ENCODE results near the gene ATF7. TPM values are rescaled to one million over a fixed set of nuclear protein-coding genes. Genes with fewer than 3 reads are reported as not detected.

Gene ATF7
- total RNA-seq (42.2 and 42.9 TPM in 2 replicates), polyA plus RNA-seq (15.6 and 15.7 TPM in 2 replicates), polyA minus RNA-seq (11.1 and 11.6 TPM in 2 replicates)
- total RNA-seq (2013), result 9.0 TPM

- Histone ChIP-seq H2AFZ (ENCODE audit: insufficient read depth, low read depth, low read length, poor library complexity, severe bottlenecking) (peak within 1 kb of the TSS; percentile 87), H3K9me3 (ENCODE audit: control extremely low read depth in 1 of 3, control insufficient read depth in 2 of 3, insufficient read depth in 1 of 3, low read length in 2 of 3) (no peaks in the 10 kb centered on the region), H3K4me2 (replicated peaks; ENCODE audit: low read depth, low read length, poor library complexity, severe bottlenecking) (peak within 1 kb of the TSS; percentile 83), H3K27me3 (replicated peaks in 1 of 4; ENCODE audit: control extremely low read depth in 1 of 4, control insufficient read depth in 3 of 4, insufficient read depth in 4 of 4, low read length in 3 of 4) (no peaks in the 10 kb centered on the region), H3K4me1 (ENCODE audit: control insufficient read depth in 2 of 2, insufficient read depth in 2 of 2, low read length in 2 of 2) (peaks cover 24 to 29% of the 10 kb centered on the region in 2 donors), H3K4me3 (ENCODE audit: control extremely low read depth in 1 of 5, extremely low read depth in 1 of 5, insufficient read depth in 1 of 5, low read depth in 2 of 5, low read length in 4 of 5) (peak within 1 kb of the TSS; percentile 60 to 91 (median 74)), H3K79me2 (ENCODE audit: control insufficient read depth, insufficient read depth, low read length) (peaks cover 44% of the 10 kb centered on the region), H4K20me1 (ENCODE audit: control insufficient read depth, insufficient read depth, low read length, poor library complexity, severe bottlenecking) (no peaks in the 10 kb centered on the region), H3K36me3 (replicated peaks in 1 of 2; ENCODE audit: control extremely low read depth in 1 of 2, control insufficient read depth in 1 of 2, extremely low read depth in 1 of 2, insufficient read depth in 2 of 2, low read length in 1 of 2) (no peaks in the 10 kb centered on the region), H3K27ac (ENCODE audit: low read length in 2 of 2) (peak within 1 kb of the TSS; percentile 77 to 88), H3K9ac (ENCODE audit: low read length) (peak within 1 kb of the TSS; percentile 79)
- Mint-ChIP-seq H3K27ac (peak within 1 kb of the TSS; percentile 98), H3K9me3 (ENCODE audit: insufficient read depth) (no peaks in the 10 kb centered on the region), H3K4me3 (peak within 1 kb of the TSS; percentile 91), H3K27me3 (no peaks in the 10 kb centered on the region), H3K4me1 (peaks cover 46% of the 10 kb centered on the region)
- intact Hi-C loops (cut with micrococcal nuclease), result loop anchor here (1.0 to 10.0 kb wide), 6 partner anchors 50 to 329 kb away; partner anchors contain the start of genes AAAS, ATP5MC2, CALCOCO1 and MYG1
- 0% methylated on average over 35 of the region's 48 CpGs for WGBS (ENCODE audit: insufficient coverage)
- ATAC-seq (ENCODE audit: low read depth), result peak; percentile 93
- CTCF ChIA-PET, result interaction anchor here (3.3 kb wide), 1 partner anchor 50 kb away, joined by 13 read pairs; the partner anchor contains the start of gene ATP5MC2
- POLR2A ChIA-PET, result interaction anchor here (0.6 to 1.0 kb wide), 5 partner anchors 17 to 246 kb away, joined by 3 read pairs; partner anchors contain the start of gene SP1
- TF ChIP-seq EZH2 (IDR thresholded peaks at IDR 0.05; ENCODE audit: borderline replicate concordance, insufficient read depth, low read depth, low read length, poor library complexity, severe bottlenecking) (no peak), CTCF (IDR thresholded peaks at IDR 0.05) (no peak)
- peak; percentile 99 for DNase-seq
These were observed at the start of gene ATF7 for GRCh38 chr12:53625946-53626701. Gene ATF7 (minus strand): TSS chr12:53626382. CDS start chr12:53601000, 25,382 bp downstream.

Measured in B cell (primary cell).